Activated CD8-positive, alpha-beta memory T cell treated with anti-CD3 and anti-CD28 coated beads for 36 hours (primary cell): ENCODE data around the gene MXRA8. TPM values are rescaled to one million over a fixed set of nuclear protein-coding genes. Genes with fewer than 3 reads are reported as not detected.

Experiments
- CTCF ChIA-PET: fragments of 350-600 bp; sonication (Branson Sonifier 250); formaldehyde crosslinking; loops from one replicate; lab custom pipeline; 2021; ENCODE audit warnings: antibody characterized with exemption; lab: Charles Lee
- POLR2A ChIA-PET: fragments of 350-600 bp; sonication (Branson Sonifier 250); formaldehyde crosslinking; loops from one replicate; lab custom pipeline; 2021; ENCODE audit warnings: antibody characterized with exemption; lab: Charles Lee
- total RNA-seq, 2 experiments: library from RNA; stranded (reverse); gene quantifications; one replicate each; pipeline ENCODE4 v1.2.3, GENCODE V29; 2021

MXRA8 gene
- total RNA-seq, 2 experiments from 2014 or later = 0.29 to 0.55 TPM

DNA sequence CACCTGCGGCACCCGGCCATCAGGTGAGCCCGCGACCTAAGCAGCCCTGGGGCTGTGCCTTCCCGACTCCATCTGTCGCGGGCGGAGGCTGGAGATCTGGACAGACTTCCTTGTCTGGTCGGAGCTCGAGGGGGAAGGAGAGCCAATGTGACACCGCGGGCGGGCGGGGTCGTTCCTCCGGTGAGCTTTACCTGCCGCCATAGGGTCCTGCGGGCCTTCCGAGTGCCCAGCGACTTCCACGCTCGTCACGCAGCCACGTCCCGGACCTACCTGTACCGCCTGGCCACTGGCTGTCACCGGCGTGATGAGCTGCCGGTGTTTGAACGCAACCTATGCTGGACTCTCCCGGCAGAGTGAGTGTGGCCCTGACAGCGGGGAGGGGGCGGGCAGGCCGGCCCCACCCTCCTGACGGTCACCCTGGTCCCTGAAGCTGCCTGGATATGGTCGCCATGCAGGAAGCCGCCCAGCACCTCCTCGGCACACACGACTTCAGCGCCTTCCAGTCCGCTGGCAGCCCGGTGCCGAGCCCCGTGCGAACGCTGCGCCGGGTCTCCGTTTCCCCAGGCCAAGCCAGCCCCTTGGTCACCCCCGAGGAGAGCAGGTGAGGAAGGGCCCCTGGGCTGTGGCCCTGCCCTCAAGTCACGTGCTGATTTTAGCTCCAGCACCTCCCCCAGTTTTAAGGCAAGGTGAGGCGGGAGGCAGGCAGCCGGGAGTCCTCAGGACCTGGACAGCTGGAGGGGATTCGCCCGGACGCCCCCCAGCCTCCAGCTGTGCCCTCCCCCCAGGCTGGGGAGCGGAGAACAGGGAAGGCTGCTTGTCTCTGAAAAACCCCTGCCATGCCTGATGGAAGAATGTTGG, 48.9 kb downstream of the MXRA8 start:
- ChIA-PET POLR2A (interaction anchor here (1.0 to 1.1 kb wide), 2 partner anchors 16 to 66 kb away, joined by 3 read pairs; partner anchors contain the start of gene AURKAIP1), CTCF (interaction anchor here (2.3 kb wide), 1 partner anchor 62 kb away, joined by 6 read pairs; no protein-coding TSS in a partner anchor)

DNA sequence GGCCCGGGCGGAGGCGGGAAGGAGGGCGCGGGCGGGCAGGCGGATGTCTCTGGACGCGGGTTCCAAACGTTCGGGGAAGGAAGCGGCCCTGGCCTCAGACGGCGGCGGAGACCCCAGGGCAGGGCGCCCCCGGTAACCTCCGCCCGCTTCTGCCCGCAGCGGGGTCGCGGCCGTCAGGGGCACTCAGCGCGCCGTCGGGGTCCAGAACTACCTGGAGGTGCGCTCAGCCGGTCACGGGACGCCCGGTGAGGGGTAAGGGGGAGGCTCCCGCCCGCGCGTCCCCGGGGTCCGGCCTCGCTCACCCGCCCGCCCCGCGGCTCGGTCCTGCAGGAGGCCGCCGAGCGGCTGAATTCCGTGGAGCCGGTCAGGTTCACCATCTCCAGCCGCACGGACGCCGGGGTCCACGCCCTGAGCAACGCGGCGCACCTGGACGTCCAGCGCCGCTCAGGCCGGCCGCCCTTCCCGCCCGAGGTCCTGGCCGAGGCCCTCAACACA, 49.6 kb downstream of the MXRA8 start:
- ChIA-PET POLR2A (no interaction called here), CTCF (interaction anchor here (2.3 kb wide), 1 partner anchor 63 kb away, joined by 6 read pairs; no protein-coding TSS in a partner anchor)

DNA sequence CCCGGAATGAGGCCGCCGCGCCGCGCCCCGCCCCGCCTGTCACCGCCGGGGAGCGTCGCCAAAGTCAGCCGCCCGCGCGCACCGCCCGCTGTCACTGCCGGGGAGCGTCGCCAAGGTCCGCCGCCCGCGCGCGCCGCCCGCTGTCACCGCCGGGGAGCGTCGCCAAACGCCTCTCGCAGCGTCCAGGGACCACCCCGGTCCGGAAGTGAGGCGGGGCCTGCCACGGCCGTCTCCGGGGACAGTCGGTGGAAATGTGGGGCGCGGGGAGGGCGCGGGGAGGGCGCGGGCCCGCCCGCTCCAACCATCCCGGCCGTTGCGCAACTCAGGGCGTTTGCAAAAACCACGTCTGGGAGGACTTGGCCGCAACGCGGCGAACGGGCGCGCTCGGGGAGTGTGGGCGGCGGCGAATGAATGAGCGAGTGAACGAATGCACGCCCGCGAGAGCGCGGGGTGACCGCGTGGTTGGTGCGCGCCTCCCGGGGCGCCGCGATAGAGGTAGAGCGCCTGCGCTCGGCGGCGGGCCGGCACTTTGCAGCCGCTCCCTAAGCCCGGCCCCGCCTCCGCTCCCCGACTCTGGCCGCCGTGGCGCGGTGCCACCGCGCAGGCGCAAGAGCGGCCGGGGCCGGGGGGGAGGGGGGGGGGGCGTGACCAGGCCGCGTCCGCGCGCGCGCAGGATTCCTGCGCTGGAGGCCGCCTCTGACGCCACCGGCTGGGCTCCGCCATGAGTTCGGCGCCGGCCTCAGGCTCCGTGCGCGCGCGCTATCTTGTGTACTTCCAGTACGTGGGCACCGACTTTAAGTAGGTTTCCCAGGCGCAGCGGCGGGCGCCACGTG, 50.2 kb downstream of the MXRA8 start, which contains the start of the genes ACAP3 and PUSL1:
Gene ACAP3 (minus strand): TSS at position 8 of the 833 bp plus-strand sequence. CDS start 115 bp downstream, outside the sequence.
Gene PUSL1 (plus strand): TSS at position 675 of the 833 bp plus-strand sequence. CDS start 47 bp downstream, at position 722.
- ChIA-PET POLR2A (no interaction called here), CTCF (no interaction called here)

DNA sequence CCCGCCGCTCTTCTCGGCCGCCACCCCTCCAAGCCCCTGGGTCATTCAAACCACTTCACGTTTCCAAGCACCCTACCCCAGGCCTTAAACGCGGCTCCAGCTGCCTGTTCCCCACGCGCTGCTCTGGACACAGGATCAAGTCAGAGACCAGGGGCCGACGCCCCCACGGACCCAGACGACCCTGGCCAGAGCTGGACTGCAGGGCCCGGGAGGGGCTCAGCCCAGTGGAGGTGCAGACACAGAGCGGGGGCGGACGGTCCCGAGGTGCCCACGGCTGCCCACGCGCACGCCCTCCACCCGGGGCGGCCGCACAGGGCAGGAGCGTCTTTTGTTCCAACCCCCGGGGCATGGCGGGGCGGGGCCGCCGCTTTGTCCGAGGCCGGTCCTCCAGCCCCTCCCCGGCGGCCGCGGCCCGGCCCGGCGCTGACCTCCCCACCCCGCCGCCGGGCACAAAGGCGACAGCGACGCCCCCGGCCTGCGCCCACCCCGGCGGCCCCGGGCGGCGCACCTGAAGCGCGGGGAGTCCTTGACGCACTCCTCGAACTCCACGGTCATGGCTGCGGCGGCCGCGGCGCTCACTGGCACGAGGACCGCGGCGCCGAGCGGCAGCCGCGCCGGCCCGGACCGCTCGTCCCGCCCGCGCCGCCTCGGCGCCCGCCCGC, 51.0 kb downstream of the MXRA8 start:
- CTCF ChIA-PET = no interaction called here
- POLR2A ChIA-PET = no interaction called here

DNA sequence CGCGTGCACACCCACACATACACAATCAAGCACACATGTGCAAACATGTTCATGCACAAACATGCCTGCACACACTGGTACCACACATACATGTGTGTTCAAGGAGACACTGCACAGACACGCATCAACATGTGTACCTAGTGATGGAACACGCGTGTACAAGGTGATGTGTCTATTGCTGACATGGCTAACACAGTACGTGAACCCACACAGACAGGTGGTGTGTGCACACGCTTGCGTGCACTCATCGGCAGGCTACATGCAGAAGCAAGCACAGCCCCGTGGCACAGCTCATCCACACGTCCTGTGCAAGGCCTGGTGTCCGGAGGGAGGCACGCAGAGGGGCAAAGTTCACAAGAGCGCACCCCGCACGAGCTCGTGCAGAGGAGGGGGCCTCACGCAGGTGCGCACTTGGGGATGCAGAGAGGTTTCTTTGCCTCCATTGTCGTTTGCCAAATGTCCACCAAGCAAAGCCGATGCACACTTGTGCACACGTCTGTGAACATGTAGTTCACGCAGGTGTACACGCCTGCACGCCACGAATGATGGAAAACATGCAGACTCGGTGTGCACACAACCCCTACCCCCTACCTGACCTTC, 51.6 kb downstream of the MXRA8 start:
- CTCF ChIA-PET = no interaction called here
- POLR2A ChIA-PET = no interaction called here

DNA sequence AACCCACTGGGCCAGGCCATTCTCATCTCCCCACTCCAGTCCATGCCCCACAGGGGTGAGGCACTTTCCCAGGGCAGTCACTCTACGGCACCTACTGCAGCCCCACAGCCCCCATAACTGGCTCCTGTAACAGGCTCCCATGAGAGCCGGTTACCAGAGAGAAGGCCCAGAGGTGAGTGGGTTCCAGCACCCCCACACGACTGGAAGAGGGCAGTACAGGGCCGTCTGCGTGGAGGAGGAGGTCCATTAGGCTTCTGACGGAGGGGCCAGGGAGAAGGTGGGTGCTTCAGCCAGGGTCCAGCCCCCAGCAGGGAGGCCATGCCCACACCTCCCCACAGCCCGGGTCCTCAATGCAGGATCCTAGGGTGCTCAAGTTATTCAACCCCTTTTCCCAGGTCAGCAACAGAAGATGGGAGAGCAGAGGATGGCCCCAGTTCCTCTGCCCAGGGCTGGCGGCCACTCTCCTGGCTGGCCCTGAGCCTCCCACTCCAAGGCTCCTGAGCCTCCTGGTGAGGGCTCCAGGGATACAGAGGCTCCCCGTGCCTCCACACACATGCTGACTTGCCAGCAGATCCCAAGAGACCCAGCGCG, 52.2 kb downstream of the MXRA8 start:
- POLR2A ChIA-PET = no interaction called here
- CTCF ChIA-PET = no interaction called here

DNA sequence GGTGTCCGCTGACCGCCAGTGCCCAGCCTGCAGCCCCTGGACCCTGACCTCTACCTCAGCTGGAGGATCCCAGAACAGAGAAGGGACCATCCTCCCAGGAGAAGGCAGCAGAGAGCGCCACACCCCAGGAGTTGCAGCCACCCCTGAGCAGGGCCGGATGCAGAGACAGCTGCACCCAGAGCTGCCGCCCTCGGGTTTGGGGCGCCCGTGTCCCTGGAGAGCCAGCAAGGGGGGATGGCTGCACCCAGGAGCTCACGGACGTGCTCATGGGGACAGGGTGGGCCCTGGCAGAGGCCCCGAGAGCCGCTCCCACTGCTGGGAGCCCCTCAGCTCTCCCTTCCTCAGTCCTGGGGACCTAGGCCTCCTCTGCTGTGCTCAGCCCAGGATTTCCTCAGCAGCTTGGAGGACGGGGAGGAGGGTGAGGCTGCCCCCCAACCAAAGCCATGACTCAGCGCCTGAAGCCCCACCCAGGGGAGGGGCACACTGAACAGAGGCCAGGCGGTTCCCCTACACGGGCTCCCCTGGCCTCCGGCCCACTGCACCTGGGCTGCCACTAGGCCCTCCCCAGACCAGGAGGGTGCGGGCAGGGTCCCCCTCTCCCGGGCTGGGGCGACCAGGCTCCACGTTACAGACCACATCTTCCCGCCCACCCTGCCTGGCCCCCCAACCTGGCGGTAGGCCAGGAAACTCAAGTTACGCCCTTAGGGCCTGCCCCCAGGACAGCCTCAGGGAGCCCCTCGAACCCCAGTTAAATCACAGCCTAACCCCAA, 52.9 kb downstream of the MXRA8 start:
- CTCF ChIA-PET = interaction anchor here (0.8 to 1.0 kb wide), 2 partner anchors 14 to 67 kb away, joined by 3 to 6 read pairs; no protein-coding TSS in a partner anchor
- POLR2A ChIA-PET = interaction anchor here (0.6 kb wide), 1 partner anchor 14 kb away, joined by 3 read pairs; no protein-coding TSS in a partner anchor

DNA sequence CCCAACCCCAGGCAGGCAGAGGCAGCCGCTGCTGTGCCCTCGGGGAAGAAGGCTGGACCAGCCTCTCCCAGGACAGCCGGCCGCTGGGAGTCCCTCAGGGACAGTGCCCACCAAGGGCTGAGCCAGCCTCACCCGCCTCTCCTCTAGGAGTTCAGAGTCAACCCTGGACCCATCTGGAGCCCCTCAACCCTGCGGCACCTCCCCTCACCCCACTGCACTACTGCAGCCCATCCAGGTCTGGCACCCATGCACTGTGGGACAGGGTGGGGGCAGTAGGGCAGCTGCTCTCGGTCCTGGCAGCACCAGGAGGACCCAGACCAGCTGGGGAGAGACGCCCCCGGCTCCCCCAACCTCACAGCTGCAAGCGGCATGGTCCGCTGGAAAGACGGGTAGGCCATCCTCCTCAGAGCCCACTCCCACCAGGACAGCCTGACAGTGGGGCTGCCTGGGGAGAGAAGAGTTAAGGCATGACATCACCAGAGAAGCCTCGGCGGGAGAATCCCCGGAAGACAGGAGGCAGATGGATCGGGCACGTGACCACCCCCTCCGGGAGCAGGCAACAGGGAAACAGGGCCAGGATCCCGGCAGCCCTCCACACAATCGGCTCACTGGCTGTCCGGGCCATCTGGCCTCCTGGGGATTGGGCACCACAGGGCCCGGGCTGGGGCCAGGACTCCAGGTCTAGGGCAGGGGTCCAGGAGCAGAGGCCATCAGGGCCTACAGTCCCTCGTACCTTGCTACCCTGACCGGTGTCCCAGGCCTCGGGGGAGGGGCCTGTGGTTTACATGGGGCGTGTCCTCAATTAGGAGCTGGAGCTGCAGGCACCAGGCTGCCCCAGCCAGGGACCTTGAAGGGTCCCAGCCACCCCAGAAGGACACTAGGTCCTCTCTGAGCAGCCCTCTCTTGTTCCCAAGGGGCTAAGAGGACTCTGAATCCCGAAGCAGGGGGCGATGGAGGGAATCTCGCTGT, 53.7 kb downstream of the MXRA8 start:
- POLR2A ChIA-PET = no interaction called here

DNA sequence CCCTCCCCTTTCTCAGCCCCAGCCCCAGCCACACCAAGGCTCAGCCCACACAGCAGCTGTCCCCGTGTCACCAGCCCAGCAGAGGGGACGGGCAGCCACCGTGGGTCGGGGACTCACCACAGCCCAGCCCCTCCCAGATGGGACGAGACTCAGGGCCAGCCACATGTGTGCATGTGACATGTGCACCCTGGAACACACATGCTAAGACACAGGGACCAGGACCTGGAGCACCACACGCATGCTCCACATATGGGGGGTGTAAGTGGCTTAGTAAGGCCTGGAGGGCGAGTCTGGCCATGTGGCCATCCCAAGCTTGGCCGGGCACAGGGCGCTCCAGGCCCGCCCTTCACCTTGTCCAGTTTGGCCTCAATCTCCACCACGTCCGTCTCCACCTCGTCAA, 54.6 kb downstream of the MXRA8 start:
- CTCF ChIA-PET = interaction anchor here (0.6 kb wide), 1 partner anchor 8 kb away, joined by 4 read pairs; no protein-coding TSS in a partner anchor
- POLR2A ChIA-PET = interaction anchor here (0.6 kb wide), 1 partner anchor 239 kb away, joined by 3 read pairs; no protein-coding TSS in a partner anchor

More for the DNA sequence above, 53.7 kb downstream of the MXRA8 start:
- CTCF ChIA-PET = interaction anchor here (0.8 to 1.0 kb wide), 2 partner anchors 13 to 67 kb away, joined by 3 to 6 read pairs; no protein-coding TSS in a partner anchor

DNA sequence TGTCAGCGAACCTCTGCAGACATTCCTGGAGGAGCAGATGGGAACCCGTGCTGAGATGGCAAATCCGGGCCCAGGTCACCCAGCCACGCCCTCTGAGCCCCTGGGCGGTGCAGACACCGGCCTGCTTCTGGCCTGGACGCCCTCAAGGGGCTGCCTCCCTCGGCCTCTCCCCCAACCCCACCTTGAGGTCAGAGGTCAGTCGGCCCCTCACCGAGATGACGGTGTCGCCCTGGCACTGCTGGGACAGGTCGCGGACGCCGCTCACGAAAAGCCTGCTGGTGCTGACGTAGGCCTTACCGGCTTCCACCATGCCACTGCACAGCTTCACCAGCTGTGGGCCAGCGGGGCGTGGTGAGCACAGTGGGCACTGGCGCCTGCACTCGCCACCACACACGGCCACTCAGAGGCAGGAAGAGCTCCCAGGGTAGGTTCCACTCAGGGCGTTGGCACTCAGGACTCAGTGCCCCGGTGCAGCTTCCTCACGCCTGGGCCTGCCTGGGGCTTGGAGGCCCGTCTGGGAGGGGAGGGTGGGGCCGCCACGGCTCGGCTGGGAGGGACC, 55.3 kb downstream of the MXRA8 start:
- ChIA-PET CTCF (interaction anchor here (0.6 kb wide), 1 partner anchor 9 kb away, joined by 4 read pairs; no protein-coding TSS in a partner anchor), POLR2A (interaction anchor here (0.6 kb wide), 1 partner anchor 239 kb away, joined by 3 read pairs; no protein-coding TSS in a partner anchor)

Other genes starting within 250 kb of the MXRA8 start
- gene C1orf159, start 242.5 kb downstream of the MXRA8 start, total RNA-seq = 10 to 100 TPM; 20.0 to 22.1 TPM
- gene TTLL10, start 184.7 kb downstream of the MXRA8 start, total RNA-seq = not detected
- gene TNFRSF18, start 152.0 kb downstream of the MXRA8 start, total RNA-seq = 10 to 100 TPM; 79.2 to 80.8 TPM
- gene TNFRSF4, start 144.4 kb downstream of the MXRA8 start, total RNA-seq = 100 to 1,000 TPM; 152 to 154 TPM
- gene SDF4, start 126.6 kb downstream of the MXRA8 start, total RNA-seq = 100 to 1,000 TPM; 142 to 147 TPM
- gene B3GALT6, start 126.3 kb downstream of the MXRA8 start, total RNA-seq = 10 to 100 TPM; 22.4 to 23.0 TPM
- 1 to 10 TPM in 1 of 2 experiments, under 1 TPM in 1; 0.96 to 1.2 TPM for gene C1QTNF12, start 111.8 kb downstream of the MXRA8 start, total RNA-seq
- 10 to 100 TPM; 76.5 to 80.1 TPM for gene UBE2J2, start 84.7 kb downstream of the MXRA8 start, total RNA-seq
- gene SCNN1D, start 78.1 kb downstream of the MXRA8 start, total RNA-seq = 1 to 10 TPM; 3.1 to 4.7 TPM
- gene ACAP3, start 50.6 kb downstream of the MXRA8 start, total RNA-seq = 10 to 100 TPM; 33.6 to 38.3 TPM
- gene PUSL1, start 50.0 kb downstream of the MXRA8 start, total RNA-seq = 10 to 100 TPM; 31.7 to 34.2 TPM
- gene INTS11, start 33.9 kb downstream of the MXRA8 start, total RNA-seq = 100 to 1,000 TPM; 124 to 125 TPM
- gene CPTP, start 33.8 kb downstream of the MXRA8 start, total RNA-seq = 10 to 100 TPM; 15.6 to 16.0 TPM
- gene TAS1R3, start 27.3 kb downstream of the MXRA8 start, total RNA-seq = under 1 TPM; 0.17 to 0.27 TPM
- 10 to 100 TPM; 43.8 to 45.2 TPM for gene DVL1, start 9.1 kb downstream of the MXRA8 start, total RNA-seq
- 100 to 1,000 TPM; 164 to 167 TPM for gene AURKAIP1, start 16.7 kb upstream of the MXRA8 start, total RNA-seq
- 100 to 1,000 TPM; 110 to 112 TPM for gene CCNL2, start 40.8 kb upstream of the MXRA8 start, total RNA-seq
- 100 to 1,000 TPM; 191 to 196 TPM for gene MRPL20, start 48.7 kb upstream of the MXRA8 start, total RNA-seq
- not detected for gene ANKRD65, start 62.7 kb upstream of the MXRA8 start, total RNA-seq
- 1 to 10 TPM in 1 of 2 experiments, under 1 TPM in 1; 0.89 to 1.2 TPM for gene VWA1, start 77.1 kb upstream of the MXRA8 start, total RNA-seq
- gene ATAD3C, start 91.1 kb upstream of the MXRA8 start, total RNA-seq = 1 to 10 TPM; 1.0 to 1.3 TPM
- gene ATAD3B, start 113.2 kb upstream of the MXRA8 start, total RNA-seq = 10 to 100 TPM; 82.9 to 93.1 TPM
- gene ATAD3A, start 153.6 kb upstream of the MXRA8 start, total RNA-seq = 10 to 100 TPM; 92.8 to 97.5 TPM
- gene TMEM240, start 182.1 kb upstream of the MXRA8 start, total RNA-seq = under 1 TPM in 1 of 2 experiments, not detected in 1; 0.48 TPM
- gene SSU72, start 216.3 kb upstream of the MXRA8 start, total RNA-seq = 100 to 1,000 TPM; 121 to 126 TPM
- 1 to 10 TPM; 3.0 to 3.2 TPM for gene FNDC10, start 241.6 kb upstream of the MXRA8 start, total RNA-seq